Measurements from ENCODE around the gene PTPA. TPM values are rescaled to one million over a fixed set of nuclear protein-coding genes. Genes with fewer than 3 reads are reported as not detected.

Gene PTPA
- total RNA-seq, 1 donor from 2014 or later = 144 TPM

DNA sequence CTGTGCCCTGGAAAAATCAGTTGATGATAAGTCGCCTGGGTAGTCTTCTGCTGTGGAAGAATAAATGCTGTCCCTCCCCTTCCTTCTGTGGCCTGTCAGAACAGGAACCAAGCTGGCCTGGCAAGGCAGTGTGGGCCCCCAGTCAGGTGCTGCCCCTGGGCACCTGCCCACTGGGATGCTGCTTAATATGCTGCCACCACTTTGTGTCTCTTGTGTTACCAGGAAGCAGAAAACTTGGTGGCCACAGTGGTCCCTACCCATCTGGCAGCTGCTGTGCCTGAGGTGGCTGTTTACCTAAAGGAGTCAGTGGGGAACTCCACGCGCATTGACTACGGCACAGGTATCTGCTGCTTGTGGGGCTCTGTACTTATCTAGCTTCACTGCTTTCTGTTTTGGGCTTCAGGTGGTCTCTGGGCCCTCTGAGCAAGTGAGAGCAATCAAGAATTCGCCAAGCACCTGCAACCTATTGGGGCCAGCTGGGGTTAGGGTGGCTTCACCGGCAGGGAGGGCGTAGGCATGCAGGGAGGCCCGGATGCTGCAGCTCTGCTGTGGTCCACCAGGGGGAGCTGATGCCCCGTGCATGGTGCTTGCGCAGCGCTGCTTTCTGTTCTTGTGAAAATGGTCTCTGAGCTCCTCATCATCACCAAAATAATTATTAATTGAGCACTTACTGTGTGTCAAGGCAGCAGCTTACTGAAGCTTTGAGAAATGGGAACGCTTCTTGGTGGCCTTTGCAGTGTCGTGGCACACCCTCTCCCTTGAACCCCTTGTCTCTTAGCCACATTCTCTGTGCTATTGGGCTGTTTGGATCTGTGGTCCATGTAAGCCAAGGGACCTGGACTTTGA is 20.3 kb downstream of the PTPA start:
- peak; percentile 88 for DNase-seq (ENCODE audit: low read depth, low spot score)
- Mint-ChIP-seq H3K9me3 (no peaks in the 10 kb centered on the region), H3K4me3 (peak overlapping the region; percentile 31), H3K27me3 (ENCODE audit: low read depth) (no peaks in the 10 kb centered on the region), H3K4me1 (peaks cover 23% of the 10 kb centered on the region), H3K27ac (ENCODE audit: unreplicated experiment) (no peak overlapping the region), H3K36me3 (ENCODE audit: low read depth) (peaks cover 12% of the 10 kb centered on the region)
- peak; percentile 99 for TF ChIP-seq CTCF (conservative IDR thresholded peaks at IDR 0.05)

DNA sequence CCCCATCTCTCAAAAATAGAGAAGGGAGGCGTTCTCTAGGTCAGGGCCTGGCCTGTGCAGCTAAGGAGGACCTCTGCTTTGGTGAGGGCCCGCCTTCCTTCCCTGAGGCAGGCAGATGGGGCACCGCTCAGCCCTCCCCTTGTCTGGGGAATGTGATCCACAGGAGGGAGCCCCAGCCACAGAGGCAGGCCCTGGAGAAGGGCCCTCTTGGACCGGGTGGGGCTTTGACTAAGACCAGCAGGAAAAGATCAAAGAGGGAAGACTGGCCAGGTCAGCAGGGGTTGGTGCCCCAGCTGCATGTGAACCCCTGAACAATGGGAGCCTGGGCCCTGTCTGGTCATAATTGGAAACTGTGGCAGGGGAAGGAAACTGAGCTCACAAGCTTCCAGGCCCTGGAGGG is 21.9 kb downstream of the PTPA start:
- DNase-seq (ENCODE audit: low read depth, low spot score) = no peak
- H3K4me1 Mint-ChIP-seq = peaks cover 22% of the 10 kb centered on the region
- peaks cover 12% of the 10 kb centered on the region for H3K36me3 Mint-ChIP-seq (ENCODE audit: low read depth)
- no peak overlapping the region for H3K4me3 Mint-ChIP-seq
- TF ChIP-seq CTCF (conservative IDR thresholded peaks at IDR 0.05) = no peak
- no peaks in the 10 kb centered on the region for H3K9me3 Mint-ChIP-seq
- H3K27ac Mint-ChIP-seq (ENCODE audit: unreplicated experiment) = no peak overlapping the region
- H3K27me3 Mint-ChIP-seq (ENCODE audit: low read depth) = no peaks in the 10 kb centered on the region

DNA sequence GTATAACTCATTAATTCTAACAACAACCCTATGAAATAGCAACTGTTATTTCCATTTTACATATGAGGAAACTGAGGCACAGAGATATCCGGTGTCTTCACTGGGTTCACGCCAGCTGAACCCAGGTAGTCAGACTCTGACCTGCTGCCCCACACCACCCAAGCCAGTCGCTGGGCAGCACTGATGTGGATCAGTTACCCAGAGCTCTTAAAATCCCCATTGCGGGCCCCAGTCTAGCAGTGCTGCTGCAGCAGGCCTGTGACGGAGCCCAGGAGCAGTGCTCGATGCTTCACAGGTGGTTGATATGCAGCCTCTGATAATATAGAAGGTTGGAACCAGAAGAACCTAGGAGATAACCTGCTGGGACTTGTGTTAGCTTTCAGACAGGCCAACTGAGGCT is 24.3 kb downstream of the PTPA start:
- Mint-ChIP-seq H3K36me3 (ENCODE audit: low read depth) (peaks cover 9% of the 10 kb centered on the region), H3K4me3 (no peak overlapping the region), H3K9me3 (no peaks in the 10 kb centered on the region), H3K27me3 (ENCODE audit: low read depth) (peaks cover 4% of the 10 kb centered on the region), H3K27ac (ENCODE audit: unreplicated experiment) (no peak overlapping the region), H3K4me1 (peaks cover 42% of the 10 kb centered on the region)
- TF ChIP-seq CTCF (conservative IDR thresholded peaks at IDR 0.05) = no peak
- DNase-seq (ENCODE audit: low read depth, low spot score) = no peak

- peaks cover 50% of the 10 kb centered on the region for H3K4me1 Mint-ChIP-seq
- no peak for TF ChIP-seq CTCF (conservative IDR thresholded peaks at IDR 0.05)
- no peaks in the 10 kb centered on the region for H3K9me3 Mint-ChIP-seq
- no peak overlapping the region for H3K4me3 Mint-ChIP-seq
- H3K27me3 Mint-ChIP-seq (ENCODE audit: low read depth) = peaks cover 4% of the 10 kb centered on the region
- no peak overlapping the region for H3K27ac Mint-ChIP-seq (ENCODE audit: unreplicated experiment)
- H3K36me3 Mint-ChIP-seq (ENCODE audit: low read depth) = peaks cover 3% of the 10 kb centered on the region
- no peak for DNase-seq (ENCODE audit: low read depth, low spot score)
Observed at GRCh38 chr9:129136446-129137035, 25.3 kb downstream of the PTPA start.

DNA sequence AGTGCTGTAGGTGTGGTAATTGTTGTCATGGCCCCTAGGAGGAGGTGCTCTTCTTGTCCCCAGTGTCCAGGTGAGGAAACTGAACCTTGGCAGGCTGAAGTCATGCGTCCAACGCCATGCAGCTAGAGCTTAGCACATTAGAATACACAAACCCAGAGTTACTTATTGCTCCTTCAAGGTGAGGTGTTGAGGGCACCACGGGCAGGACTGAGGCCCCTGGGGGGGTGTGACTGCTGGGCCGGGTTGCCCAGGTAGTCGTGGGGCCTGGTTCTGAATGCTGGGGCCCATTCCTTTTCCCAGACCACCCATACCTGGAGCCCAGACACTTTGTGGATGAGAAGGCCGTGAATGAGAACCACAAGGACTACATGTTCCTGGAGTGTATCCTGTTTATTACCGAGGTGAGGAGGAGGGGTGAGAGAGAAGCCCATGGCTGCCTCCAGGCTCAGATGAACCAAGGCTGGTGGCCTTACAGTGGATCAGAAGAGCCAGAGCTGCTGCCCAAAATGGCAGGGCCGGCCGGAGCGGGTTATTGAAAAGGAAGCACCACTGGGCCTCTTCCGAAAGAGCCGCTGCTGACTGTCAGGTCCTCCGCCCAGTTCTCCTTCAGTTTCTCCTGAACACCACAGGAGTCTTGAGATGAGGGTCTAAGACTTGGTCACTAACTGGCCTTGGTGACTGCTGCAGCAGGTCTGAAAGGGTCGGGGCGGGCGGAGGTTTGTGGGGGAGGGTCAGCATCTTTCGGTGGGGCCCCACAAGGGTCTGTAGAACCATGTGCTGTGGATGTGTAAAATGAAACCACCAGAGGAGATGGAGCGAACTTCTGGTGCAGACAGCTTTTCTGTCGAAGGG is 26.3 kb downstream of the PTPA start:
- Mint-ChIP-seq H3K4me1 (peaks cover 53% of the 10 kb centered on the region), H3K4me3 (peak overlapping the region; percentile 27)
- no peak for TF ChIP-seq CTCF (conservative IDR thresholded peaks at IDR 0.05)

More for the DNA sequence above, 26.3 kb downstream of the PTPA start:
- Mint-ChIP-seq H3K27ac (ENCODE audit: unreplicated experiment) (peak overlapping the region; percentile 62), H3K27me3 (ENCODE audit: low read depth) (peaks cover 4% of the 10 kb centered on the region), H3K36me3 (ENCODE audit: low read depth) (no peaks in the 10 kb centered on the region), H3K9me3 (no peaks in the 10 kb centered on the region)
- no peak for DNase-seq (ENCODE audit: low read depth, low spot score)

Data from neural crest cell (in vitro differentiated cells).